Astrocyte of the spinal cord (primary cell): ENCODE measurements around the gene PTPRN2.

Experiments
- DNase-seq: peaks from one replicate; pipeline ENCODE4 v3.0.0; 2011; ENCODE audit warnings: low read depth, low spot score
- H3K4me3 ChIP-seq: 2 replicates; pipeline ENCODE4 v1.5.1; 2011; ENCODE audit warnings: low read depth, mild to moderate bottlenecking, low read length, moderate library complexity
- CTCF ChIP-seq: IDR thresholded peaks from 2 replicates; pipeline ENCODE4 v1.5.1; 2012; ENCODE audit warnings: low read depth, mild to moderate bottlenecking, low read length, inconsistent platforms
- in situ Hi-C: cut with HindIII; loops from 2 replicates; pipeline ENCODE4 v1.10.0; 2017; ENCODE audit warnings: low sequenced_read_pairs

Gene PTPRN2

GRCh38 chr7:157774495-157774894 is 813.1 kb downstream of the PTPRN2 start:
- no peak for TF ChIP-seq CTCF
- in situ Hi-C loops = no loop called here
- DNase-seq = no peak

GRCh38 chr7:157773361-157773760 is 814.3 kb downstream of the PTPRN2 start:
- no peak overlapping the region for H3K4me3 ChIP-seq
- no peak for TF ChIP-seq CTCF
- in situ Hi-C loops = no loop called here
- DNase-seq = no peak

More at GRCh38 chr7:157774495-157774894, 813.1 kb downstream of the PTPRN2 start:
- H3K4me3 ChIP-seq = no peak overlapping the region

- in situ Hi-C loops = no loop called here
- TF ChIP-seq CTCF = no peak
- no peak overlapping the region for H3K4me3 ChIP-seq
- no peak for DNase-seq
Observed at GRCh38 chr7:157772486-157773130, 815.0 kb downstream of the PTPRN2 start.

GRCh38 chr7:157771689-157772088 is 815.9 kb downstream of the PTPRN2 start:
- DNase-seq = no peak
- no peak overlapping the region for H3K4me3 ChIP-seq
- in situ Hi-C loops = no loop called here
- no peak for TF ChIP-seq CTCF

GRCh38 chr7:157770716-157771320 is 816.8 kb downstream of the PTPRN2 start:
- no peak for DNase-seq

GRCh38 chr7:157769526-157770215 is 818.0 kb downstream of the PTPRN2 start:
- DNase-seq = no peak
- TF ChIP-seq CTCF = no peak
- no peak overlapping the region for H3K4me3 ChIP-seq
- in situ Hi-C loops = no loop called here

More at GRCh38 chr7:157770716-157771320, 816.8 kb downstream of the PTPRN2 start:
- no peak for TF ChIP-seq CTCF
- in situ Hi-C loops = no loop called here
- no peak overlapping the region for H3K4me3 ChIP-seq
